ENCODE results near the gene C10orf67. TPM values are rescaled to one million over a fixed set of nuclear protein-coding genes. Genes with fewer than 3 reads are reported as not detected.
"Not testable (repeated sequence)": the region's sequence is repeated elsewhere in the genome, so short reads cannot be mapped to it uniquely, and the experiment has no call there.

Gene C10orf67
- total RNA-seq (2014; rRNA removed; shearing (Covaris generic)) = 0.10 and 0.50 TPM in 2 replicates
- 0.20 and 0.29 TPM in 2 replicates for polyA plus RNA-seq (2015; cell fraction: cytosol; rRNA removed)
- polyA plus RNA-seq (2015; cell fraction: nucleus; rRNA removed) = 0.27 and 0.37 TPM in 2 replicates

DNA sequence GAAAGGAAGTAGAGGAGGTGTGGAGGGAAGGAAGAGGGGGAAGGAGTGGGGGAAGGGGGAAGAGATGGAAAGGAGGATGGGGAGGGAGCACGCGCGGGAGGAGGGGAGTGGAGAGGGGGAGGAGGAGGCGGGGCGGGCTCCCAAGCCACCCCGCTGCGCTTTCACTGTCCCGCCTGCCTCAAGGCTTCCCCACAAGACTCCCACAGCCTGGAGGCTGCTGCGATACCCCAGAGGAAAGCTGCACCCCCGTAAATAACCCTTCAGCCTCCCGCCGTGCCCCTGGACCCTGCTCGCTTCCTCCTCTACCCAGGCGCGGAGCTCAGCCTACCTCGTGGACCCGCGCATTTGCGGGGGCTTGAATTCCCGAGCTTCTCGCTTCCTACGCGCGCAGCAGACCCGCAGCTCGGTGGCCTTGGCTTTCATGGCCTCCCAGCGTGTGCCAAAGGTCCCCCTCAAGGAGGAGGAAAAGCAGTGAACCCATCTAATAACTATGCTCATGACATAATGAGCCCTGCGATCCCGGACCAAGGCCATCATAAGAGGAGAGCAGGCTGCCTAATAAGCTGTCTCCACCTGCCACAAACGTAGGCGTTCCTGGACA is at the start of gene C10orf67:
Gene C10orf67 (minus strand): TSS at position 557 of the 601 bp plus-strand sequence. CDS start 23 bp downstream, at position 534.
- DNase-seq (ENCODE audit: low read depth) = peak; percentile 9

DNA sequence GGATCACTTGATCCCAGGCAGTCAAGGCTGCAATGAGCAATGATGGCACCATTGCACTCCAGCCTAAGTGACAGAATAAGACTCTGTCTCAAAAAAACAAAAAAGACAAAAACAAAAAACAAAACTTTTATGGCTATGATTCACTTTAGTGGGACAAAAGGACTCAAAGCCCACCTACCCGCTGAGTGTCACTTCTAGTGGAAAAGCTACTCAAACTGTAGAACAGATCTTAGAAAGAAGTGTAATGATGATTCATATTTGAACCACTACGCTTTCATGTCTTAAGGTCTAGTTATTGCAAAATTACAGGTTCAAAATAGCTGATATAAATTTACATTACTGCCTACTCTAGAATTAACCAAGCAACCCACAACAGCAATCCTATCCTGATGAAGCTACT is 47.2 kb upstream of the C10orf67 start:
- no peak for DNase-seq (ENCODE audit: low read depth)

DNA sequence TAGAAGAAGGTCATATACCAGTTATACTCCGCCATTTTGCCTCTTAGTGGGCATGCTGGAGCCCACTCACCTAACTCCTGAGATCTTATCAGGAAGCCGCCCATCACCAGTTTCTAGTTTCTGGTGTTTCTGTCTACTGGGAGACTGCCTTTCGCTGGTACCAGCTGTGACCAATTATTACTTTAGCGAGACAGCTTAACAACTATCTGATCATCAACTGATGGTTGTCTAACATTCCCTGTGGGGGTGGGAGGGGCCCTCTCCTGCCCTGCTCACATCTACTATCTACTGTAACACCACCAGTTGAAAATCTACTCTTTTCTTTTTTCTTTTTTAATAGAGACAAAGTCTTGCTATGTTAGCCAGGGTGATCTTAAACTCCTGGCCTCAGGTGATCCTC is 46.2 kb upstream of the C10orf67 start:
- no peak for DNase-seq (ENCODE audit: low read depth)

DNA sequence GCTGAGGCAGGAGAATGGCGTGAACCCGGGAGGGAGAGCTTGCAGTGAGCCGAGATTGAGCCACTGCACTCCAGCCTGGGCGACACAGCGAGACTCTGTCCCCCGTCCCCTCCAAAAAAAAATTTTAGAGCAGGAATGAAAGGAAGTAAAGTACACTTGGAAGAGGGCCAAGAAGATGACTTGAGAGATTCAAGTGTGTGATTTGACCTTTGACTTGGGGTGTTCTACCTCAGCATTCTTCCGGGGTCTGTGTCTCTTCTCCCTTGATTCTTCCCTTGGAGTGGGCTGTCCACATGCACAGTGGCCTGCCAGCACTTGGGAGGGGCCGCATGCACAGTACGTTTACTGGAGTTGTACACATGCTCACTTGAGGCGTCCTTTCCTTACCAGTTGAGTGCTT is 45.8 kb upstream of the C10orf67 start:
- DNase-seq (ENCODE audit: low read depth) = not testable (repeated sequence)

DNA sequence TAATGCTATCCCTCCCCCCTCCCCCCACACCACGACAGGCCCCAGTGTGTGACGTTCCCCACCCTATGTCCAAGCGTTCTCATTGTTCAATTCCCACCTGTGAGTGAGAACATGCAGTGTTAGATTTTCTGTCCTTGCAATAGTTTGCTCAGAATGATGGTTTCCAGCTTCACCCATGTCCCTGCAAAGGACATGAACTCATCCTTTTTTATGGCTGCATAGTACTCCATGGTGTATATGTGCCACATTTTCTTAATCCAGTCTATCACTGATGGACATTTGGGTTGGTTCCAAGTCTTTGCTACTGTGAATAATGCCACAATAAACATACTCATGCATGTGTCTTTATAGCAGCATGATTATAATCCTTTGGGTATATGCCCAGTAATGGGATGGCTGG is 42.9 kb upstream of the C10orf67 start:
- not testable (repeated sequence) for DNase-seq (ENCODE audit: low read depth)

DNA sequence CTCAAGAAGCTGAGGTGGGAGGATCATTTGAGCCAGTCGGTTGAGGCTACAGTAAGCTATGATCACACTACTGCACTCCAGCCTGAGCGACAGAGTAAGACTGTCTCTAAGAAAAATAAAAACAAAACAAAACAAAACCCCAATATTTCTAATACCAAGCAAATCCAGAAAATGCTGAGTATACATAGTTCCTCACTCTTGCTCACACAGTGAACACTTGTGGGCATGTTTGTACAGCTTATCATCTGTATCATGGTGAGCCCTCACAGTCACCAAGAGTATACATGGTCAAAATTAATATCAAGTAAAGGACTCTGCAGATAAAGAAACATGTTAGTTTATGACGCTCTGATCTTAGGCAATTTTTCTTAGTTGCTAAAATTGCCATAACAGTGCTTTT is 41.5 kb upstream of the C10orf67 start:
- DNase-seq (ENCODE audit: low read depth) = no peak

DNA sequence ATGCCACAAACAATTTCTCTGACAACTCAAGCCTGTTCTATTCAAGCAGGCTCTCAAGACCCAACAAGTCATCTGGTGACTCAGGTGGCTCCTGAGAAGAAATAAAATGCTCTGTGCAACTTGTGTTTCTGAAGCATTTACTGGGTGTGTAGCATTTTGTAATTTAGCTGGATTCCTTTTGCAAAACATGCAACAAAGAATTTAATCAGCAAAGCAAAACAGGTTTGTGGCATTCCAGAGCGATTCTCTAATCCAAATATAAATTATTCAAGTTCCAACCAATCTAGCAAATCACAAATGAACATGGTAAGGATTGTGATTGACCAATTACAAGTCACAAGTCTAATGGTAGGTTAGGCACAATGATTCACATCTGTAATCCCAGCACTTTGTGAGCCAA is 39.8 kb upstream of the C10orf67 start:
- DNase-seq (ENCODE audit: low read depth) = no peak

DNA sequence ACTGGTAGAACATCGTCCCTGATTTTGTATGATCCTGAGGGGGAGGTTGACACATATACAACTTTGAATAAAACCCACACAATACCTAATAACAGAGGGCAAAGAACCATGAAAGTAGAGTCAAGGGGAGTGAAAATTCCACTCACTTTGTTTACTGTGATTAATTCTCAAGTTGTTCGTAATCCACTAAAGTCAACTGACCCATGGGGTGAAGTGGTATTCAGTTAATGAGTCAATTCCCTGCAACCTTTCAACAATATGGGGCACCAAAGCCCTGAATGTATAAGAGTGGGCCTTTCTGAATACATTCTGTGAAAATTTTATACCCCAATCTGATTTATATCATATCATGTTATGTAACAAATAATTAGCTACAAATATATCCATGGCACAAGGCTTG is 39.0 kb upstream of the C10orf67 start:
- no peak for DNase-seq (ENCODE audit: low read depth)

DNA sequence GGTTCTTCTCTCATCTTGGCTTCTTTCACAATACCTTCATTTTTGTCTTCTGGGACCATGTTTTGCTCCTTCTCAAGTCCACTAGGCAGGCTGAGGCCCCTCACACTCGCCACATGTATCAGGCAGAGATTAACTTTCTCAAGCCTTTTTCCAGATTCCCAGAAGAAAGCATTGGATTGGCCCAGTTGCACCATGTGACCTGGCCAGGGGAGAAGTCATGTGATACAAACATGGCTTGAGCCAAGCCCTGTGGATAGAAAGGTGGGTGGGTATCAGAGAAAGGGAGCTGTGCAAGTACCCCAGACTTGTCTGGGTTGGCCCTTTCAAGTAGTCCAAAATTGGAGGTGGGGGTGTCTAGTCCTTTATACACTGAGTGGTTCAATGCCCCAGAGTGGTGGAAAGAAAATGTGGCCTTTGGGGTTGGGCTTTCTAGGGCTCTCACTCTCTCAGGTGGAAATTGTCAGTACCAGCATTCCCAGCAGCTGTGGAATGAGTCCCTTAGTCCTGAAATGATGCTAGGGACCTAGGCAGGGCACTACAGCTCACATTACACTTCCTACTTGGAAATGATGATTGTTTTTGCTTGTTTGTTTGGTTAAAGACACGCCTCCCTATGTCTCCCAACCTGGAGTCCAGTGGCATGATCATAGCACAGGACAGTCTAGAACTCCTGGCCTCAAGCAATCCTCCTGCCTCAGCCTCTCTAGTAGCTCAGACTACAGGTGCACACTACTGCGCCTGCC is 36.9 kb upstream of the C10orf67 start:
- DNase-seq (ENCODE audit: low read depth) = no peak

DNA sequence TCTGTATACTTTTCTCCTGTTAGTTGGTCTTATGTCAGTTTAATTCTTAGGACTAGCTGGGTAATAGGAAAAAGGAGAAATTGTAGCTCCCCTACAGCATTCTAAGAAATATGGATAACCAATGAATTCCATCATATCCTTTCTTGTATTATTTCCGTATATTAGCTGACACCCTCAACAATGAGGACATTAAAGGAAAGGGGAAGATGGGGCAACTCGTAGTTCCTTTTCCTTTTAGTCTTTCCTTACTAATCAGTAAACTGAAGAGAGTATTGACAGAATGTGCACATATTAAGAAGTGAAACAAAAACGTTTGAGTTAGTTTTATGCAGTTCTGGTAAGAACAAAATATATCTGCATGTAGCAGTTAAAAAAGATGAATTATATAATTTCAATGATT is 35.1 kb upstream of the C10orf67 start:
- DNase-seq (ENCODE audit: low read depth) = no peak

DNA sequence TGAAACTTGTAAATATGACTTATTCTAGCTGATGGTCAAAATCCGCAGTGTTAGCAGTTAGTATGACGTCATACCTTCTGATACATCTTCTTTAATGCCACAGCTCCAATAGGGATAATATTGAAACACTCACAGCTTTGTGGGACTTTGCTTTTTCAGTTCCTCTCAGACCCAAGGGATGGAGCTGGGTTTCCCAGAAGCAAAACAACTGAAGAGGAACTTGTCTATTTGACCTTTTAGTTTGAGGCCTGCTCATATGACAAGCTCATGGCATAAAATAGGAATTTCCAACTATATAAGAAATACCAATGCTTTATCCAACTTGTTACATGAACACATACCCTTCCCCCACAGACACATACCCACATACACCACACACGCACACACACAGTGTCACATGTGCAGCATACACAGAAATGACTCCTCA is 31.6 kb upstream of the C10orf67 start:
- DNase-seq (ENCODE audit: low read depth) = no peak

DNA sequence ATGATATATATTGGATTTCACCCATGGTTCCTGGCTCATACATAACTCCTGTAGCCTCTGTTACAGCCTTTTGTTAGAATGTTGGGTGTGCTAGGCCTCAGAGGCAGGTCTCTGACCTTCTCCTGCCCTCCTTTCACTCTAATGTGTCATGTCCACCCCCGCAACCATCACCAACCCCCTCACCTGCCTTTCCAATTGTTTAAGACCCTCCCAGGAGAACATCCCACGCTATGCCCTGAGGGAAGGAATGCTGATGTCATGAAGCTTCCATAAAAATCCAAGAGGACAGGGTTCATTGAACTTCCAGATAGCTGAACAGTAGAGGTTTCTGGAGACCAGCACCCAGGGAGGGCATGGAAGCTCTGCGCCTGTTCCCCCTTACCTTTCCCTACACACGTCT is 30.8 kb upstream of the C10orf67 start:
- no peak for DNase-seq (ENCODE audit: low read depth)

DNA sequence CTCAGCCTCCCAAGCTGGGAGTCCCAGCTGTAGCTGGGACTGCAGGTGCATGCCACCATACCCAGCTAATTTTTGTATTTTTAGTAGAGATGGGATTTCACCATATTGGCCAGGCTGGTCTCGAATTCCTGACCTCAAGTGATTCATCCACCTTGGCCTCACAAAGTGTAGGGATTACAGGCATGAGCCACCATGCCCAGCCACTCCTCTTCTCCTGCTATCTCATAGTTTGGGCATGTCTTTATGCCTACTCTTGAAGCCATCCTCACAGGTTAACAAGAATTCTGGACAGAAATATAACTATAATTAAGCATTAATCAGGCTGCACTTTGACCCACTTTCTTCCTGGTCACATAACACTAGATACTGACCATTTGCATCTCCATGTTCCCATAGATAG is 28.6 kb upstream of the C10orf67 start:
- DNase-seq (ENCODE audit: low read depth) = peak; percentile 6

DNA sequence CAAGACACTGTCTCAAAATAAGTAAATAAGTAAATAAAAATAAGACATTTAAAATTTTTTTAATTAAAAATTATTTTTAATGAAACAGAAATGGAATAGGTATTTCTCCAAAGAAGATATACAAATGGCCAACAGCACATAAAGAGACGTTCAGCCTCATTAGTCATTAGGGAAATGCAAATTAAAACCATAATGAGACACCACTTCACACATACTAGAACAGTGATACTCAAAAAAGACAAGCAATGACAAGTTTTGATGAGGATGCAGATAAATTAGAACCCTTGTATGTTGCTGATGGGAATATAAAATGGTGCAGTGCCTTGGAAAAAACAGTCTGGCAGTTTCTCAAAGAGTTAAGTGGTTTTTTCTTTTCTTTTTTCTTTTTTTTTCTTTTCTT is 26.5 kb upstream of the C10orf67 start:
- DNase-seq (ENCODE audit: low read depth) = no peak

DNA sequence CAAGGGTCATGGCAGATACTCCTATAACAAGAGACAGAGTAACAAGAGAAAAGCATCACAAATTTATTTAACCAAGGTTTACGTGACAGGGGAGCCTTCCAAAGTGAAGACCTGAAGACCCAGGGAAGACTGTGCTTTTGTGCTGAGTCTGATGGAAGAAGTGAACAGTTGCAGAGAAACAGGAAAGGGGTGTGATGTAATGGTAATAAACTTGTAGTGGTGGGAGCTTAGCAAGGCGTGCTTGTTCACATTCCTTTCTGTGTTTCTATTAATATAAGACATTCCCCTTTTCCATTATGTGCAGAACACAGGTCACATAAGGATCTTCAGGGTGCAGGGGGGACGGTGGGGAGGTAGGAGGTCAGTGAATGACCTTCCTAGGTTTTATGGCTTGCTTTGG is 25.5 kb upstream of the C10orf67 start:
- DNase-seq (ENCODE audit: low read depth) = peak; percentile 3

DNA sequence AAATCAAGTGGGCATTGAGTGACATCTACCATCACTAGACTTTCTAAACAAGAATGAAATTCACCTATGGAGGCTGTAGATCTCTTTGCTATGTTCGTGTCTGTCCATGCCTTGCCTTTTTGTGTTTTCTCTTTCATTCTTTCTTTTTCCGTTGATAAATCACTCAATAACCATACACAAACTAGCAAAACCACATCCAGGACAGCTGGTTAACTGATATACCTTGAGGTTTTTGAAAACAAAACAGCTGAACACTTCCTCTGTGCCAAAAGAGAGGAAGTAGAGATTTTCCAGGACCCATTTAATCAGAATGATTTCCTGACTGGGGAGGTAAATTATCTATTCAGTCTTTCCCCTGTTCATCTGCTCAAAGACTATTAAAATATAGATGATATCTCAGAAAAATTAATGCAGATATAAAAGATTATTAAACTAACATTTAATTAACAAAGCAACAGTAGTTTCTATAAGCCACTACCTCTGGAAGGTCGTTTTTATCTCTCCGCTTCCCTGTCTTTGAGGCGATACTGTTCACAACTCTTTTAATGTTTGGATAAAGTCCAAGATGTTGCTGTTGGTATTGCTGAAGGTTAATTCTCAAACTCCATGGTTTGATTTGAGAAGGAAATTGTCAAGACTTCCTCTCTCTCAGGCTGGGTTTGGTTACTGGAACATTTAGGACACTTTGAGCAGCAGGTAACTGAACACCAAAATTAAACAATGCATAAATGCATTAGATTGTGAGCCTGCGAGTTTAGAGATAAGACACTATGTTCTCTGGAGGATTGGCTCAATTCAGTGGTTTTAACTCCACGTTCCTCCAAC is 24.4 kb upstream of the C10orf67 start:
- peak; percentile 13 for DNase-seq (ENCODE audit: low read depth)

DNA sequence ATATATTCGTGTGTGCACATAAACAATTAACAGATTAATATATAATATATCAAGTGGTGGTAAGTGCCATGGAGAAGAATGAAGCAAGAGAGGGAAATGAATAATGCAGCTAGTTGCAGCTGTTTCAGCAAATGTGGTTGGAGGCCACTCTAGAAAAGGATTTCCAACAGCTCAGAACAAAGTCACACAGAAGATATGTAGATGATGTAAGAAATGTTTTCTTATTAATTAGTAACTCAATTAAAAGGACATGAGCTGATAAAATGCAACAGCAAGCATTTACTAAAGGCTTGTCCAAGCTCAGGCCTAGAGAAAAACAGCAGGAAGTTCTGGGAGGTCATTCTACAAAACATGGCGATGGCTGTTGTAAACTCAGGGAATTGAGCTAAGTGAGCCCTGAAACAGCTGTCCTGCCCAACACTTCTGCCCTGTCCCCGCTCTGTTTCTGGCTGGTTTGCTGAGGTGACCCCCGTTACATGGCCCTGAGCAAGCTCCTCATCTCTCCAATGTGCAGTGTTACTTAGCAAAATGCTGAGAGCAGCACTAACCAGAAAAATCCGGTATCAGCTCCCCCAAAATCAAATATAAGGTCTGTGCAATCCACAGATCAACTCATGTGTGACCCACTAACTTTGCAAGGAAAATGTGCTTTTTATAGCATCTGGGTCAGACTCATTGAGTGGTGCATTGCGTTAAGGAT is 23.4 kb upstream of the C10orf67 start:
- no peak for DNase-seq (ENCODE audit: low read depth)

DNA sequence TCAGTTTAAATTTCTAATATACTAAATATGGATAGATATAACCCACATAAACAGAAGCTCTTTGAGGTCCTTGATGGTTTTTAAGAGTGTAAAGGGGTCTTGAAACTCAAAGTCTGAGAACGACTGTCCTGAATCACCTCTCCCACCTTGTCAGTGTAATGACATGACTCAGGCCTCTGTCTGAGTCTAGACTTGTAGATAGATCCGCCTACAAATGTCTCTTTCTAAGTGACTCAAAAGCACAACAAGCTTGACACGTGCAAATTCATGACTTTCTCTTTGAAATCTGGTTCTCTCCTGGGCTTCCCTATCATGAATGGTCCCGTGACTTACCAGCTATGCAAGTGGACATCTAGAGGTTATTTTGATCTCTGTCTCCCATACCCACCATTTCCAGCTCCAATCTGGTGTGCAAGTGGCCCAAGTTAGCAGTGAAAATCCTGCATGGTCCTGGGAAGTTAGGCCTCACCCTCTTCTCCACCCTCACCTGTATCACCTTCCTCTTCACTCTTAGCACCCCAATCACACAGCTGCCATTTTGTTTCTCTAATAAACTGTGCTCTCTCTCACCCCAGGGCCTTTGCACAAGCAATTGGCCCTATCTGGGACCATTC is 20.9 kb upstream of the C10orf67 start:
- DNase-seq (ENCODE audit: low read depth) = peak; percentile 49

DNA sequence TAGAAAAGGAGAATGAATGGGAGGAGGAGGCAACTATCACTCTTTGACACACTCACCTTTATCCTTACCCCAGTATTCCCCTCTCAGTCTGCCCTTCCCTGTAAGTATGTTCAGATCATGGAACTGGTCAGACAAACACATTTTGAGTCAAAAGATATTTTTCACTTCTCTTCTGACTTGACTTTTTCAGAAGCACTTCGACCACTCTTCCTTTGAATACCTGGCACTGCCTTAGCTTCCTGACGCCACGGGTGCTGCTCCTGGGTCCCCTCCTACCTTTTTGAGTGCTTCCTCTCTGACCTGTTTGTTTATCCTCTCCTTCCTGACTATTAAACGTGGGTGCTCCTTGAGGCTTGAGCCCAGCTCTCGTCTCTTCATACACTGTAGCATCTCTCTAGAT is 19.8 kb upstream of the C10orf67 start:
- no peak for DNase-seq (ENCODE audit: low read depth)

DNA sequence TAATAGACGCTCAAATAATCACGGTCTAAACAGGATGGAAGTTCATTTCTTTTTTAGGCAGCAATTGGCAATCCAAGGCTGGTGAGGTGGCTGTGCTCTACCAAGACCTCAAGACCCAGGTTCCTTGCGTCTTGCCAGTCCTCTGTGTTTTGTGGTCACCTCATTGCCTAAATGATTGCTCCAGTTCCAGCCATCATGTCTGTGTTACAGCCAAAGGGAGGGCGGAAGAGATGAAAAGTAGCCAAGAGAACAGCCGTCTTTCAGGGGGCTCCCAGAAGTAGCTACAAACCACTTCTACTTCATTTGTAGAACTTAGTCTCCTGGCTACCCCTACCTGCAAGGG is 19.2 kb upstream of the C10orf67 start:
- no peak for DNase-seq (ENCODE audit: low read depth)

All from HT1080 (cell line).